ENCODE results near the gene MEGF6. TPM values are rescaled to one million over a fixed set of nuclear protein-coding genes. Genes with fewer than 3 reads are reported as not detected.

Gene MEGF6
- total RNA-seq, 2 experiments from 2014 or later: 57.5 to 62.2 TPM

DNA sequence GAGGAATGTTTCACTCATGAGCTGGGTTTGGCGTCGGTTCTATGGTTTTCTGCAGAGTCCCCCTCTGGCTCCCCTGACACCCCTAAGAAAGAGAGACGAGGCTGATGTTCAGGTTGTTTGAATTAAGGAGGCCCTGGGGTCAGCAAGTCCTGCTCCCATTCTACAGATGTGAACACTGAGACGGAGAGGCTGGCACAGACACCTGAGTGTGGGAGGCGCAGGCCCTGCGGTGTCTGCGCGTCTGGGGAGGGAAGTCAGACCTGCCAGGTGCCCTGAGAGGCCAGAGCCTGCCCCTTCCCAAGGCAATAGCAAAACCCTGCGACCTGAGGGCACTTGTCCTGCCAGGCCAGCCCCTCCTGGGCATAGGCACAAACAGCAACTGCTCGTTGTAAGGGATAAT lies 47.7 kb downstream of the MEGF6 start:
- Mint-ChIP-seq H3K27ac (no peak overlapping the region), H3K27me3 (no peaks in the 10 kb centered on the region), H3K4me1 (ENCODE audit: low read depth) (no peaks in the 10 kb centered on the region), H3K9me3 (no peaks in the 10 kb centered on the region), H3K36me3 (ENCODE audit: low read depth) (no peaks in the 10 kb centered on the region), H3K4me3 (no peak overlapping the region)
- CTCF ChIA-PET: interaction anchor here (3.2 kb wide), 1 partner anchor 55 kb away, joined by 16 read pairs; no protein-coding TSS in a partner anchor
- intact Hi-C loops (cut with DNase I, micrococcal nuclease): no loop called here
- Histone ChIP-seq H3K4me3 (ENCODE audit: low read length) (no peak overlapping the region), H3K27me3 (ENCODE audit: control insufficient read depth in 1 of 2, insufficient read depth in 2 of 2, low read length in 2 of 2) (no peaks in the 10 kb centered on the region), H3K4me1 (ENCODE audit: insufficient read depth, low read length) (no peaks in the 10 kb centered on the region), H3K9me3 (ENCODE audit: control insufficient read depth in 1 of 2, insufficient read depth in 1 of 2, low read length in 2 of 2) (peaks cover 0 to 4% of the 10 kb centered on the region in 2 experiments), H3K27ac (ENCODE audit: low read depth in 1 of 2, low read length in 2 of 2) (no peak overlapping the region), H3K36me3 (ENCODE audit: insufficient read depth, low read length) (no peaks in the 10 kb centered on the region)
- POLR2A ChIA-PET: no interaction called here
- DNase-seq: no peak
- TF ChIP-seq, protein P1, sequence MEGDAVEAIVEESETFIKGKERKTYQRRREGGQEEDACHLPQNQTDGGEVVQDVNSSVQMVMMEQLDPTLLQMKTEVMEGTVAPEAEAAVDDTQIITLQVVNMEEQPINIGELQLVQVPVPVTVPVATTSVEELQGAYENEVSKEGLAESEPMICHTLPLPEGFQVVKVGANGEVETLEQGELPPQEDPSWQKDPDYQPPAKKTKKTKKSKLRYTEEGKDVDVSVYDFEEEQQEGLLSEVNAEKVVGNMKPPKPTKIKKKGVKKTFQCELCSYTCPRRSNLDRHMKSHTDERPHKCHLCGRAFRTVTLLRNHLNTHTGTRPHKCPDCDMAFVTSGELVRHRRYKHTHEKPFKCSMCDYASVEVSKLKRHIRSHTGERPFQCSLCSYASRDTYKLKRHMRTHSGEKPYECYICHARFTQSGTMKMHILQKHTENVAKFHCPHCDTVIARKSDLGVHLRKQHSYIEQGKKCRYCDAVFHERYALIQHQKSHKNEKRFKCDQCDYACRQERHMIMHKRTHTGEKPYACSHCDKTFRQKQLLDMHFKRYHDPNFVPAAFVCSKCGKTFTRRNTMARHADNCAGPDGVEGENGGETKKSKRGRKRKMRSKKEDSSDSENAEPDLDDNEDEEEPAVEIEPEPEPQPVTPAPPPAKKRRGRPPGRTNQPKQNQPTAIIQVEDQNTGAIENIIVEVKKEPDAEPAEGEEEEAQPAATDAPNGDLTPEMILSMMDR (IDR thresholded peaks at IDR 0.05): no peak
- ATAC-seq (ENCODE audit: poor library complexity): no peak

DNA sequence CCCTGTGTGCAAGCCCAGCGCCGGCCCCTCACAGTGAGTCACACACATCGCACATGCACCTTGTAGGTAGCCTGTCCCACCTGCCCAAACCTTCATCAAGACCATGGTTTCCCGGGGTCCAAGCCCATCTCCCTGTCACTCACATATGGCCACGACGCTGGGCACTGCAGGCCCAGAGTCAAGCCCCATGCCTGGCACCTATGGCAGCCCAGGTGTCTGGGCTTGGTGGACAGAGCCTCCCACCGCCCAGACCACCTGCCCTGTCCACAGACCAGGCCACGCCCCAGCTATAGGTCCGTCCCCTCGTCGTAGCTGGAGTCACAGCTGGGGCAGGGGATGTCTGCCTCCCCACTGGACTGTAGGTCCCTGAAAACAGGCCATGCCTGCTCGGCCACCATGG lies 48.2 kb downstream of the MEGF6 start:
- ChIA-PET POLR2A (no interaction called here), CTCF (interaction anchor here (3.2 kb wide), 1 partner anchor 56 kb away, joined by 16 read pairs; no protein-coding TSS in a partner anchor)
- Mint-ChIP-seq H3K27ac (no peak overlapping the region), H3K4me1 (ENCODE audit: low read depth) (no peaks in the 10 kb centered on the region), H3K4me3 (no peak overlapping the region), H3K9me3 (no peaks in the 10 kb centered on the region), H3K36me3 (ENCODE audit: low read depth) (no peaks in the 10 kb centered on the region), H3K27me3 (no peaks in the 10 kb centered on the region)
- no peaks in the 10 kb centered on the region for H3K27me3 ChIP-seq (ENCODE audit: control insufficient read depth in 1 of 2, insufficient read depth in 2 of 2, low read length in 2 of 2)
- no peak overlapping the region for H3K4me3 ChIP-seq (ENCODE audit: low read length)
- H3K36me3 ChIP-seq (ENCODE audit: insufficient read depth, low read length): no peaks in the 10 kb centered on the region
- TF ChIP-seq, protein P1 (IDR thresholded peaks at IDR 0.05): no peak
- ATAC-seq (ENCODE audit: poor library complexity): no peak
- H3K9me3 ChIP-seq (ENCODE audit: control insufficient read depth in 1 of 2, insufficient read depth in 1 of 2, low read length in 2 of 2): peaks cover 0 to 4% of the 10 kb centered on the region in 2 experiments
- H3K4me1 ChIP-seq (ENCODE audit: insufficient read depth, low read length): no peaks in the 10 kb centered on the region
- DNase-seq: no peak
- intact Hi-C loops (cut with DNase I, micrococcal nuclease): no loop called here
- no peak overlapping the region for H3K27ac ChIP-seq (ENCODE audit: low read depth in 1 of 2, low read length in 2 of 2)

DNA sequence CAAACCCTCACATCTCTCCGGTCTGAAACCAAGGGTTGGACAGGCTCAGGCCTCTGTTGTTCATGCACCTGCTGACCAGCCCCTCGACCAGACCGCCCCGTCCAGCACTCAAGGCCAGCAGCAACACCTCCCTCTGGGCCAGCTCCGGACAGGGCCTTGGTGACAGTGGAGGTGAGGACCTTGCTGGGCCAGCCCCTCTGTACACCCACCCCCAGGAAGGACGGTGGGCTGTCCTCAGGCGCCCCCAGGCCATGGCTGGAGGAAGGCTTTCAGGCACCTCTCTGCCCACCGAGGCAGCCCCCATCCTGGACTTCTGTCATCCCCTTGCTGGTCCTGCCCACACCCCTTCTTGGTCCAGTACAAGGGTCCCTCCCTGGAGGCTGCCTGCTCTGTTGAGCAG lies 48.6 kb downstream of the MEGF6 start:
- POLR2A ChIA-PET: no interaction called here
- ATAC-seq (ENCODE audit: poor library complexity): no peak

More for the DNA sequence above, 48.6 kb downstream of the MEGF6 start:
- H3K4me1 ChIP-seq (ENCODE audit: insufficient read depth, low read length): no peaks in the 10 kb centered on the region
- H3K4me3 ChIP-seq (ENCODE audit: low read length): no peak overlapping the region
- intact Hi-C loops (cut with DNase I, micrococcal nuclease): no loop called here
- Mint-ChIP-seq H3K4me1 (ENCODE audit: low read depth) (no peaks in the 10 kb centered on the region), H3K4me3 (no peak overlapping the region), H3K27me3 (no peaks in the 10 kb centered on the region), H3K27ac (no peak overlapping the region), H3K9me3 (no peaks in the 10 kb centered on the region), H3K36me3 (ENCODE audit: low read depth) (no peaks in the 10 kb centered on the region)
- no peaks in the 10 kb centered on the region for H3K27me3 ChIP-seq (ENCODE audit: control insufficient read depth in 1 of 2, insufficient read depth in 2 of 2, low read length in 2 of 2)
- no peak overlapping the region for H3K27ac ChIP-seq (ENCODE audit: low read depth in 1 of 2, low read length in 2 of 2)
- CTCF ChIA-PET: no interaction called here
- DNase-seq: no peak
- TF ChIP-seq, protein P1 (IDR thresholded peaks at IDR 0.05): no peak
- peaks cover 0 to 4% of the 10 kb centered on the region in 2 experiments for H3K9me3 ChIP-seq (ENCODE audit: control insufficient read depth in 1 of 2, insufficient read depth in 1 of 2, low read length in 2 of 2)
- H3K36me3 ChIP-seq (ENCODE audit: insufficient read depth, low read length): no peaks in the 10 kb centered on the region

Data from CD4-positive, alpha-beta T cell (primary cell).